K562 (cell line): ENCODE measurements around the gene WDR18. TPM values are rescaled to one million over a fixed set of nuclear protein-coding genes. Genes with fewer than 3 reads are reported as not detected.

Experiments
- ATF7 ChIP-seq: fragments of 450-650 bp; IDR thresholded peaks from 2 replicates; pipeline ENCODE4 v1.7.1; 2014; ENCODE audit warnings: mild to moderate bottlenecking, moderate library complexity
- GMEB1 ChIP-seq: fragments of 250-450 bp; sonication (Bioruptor Pico); IDR thresholded peaks from 2 replicates; pipeline ENCODE4 v1.4.0; 2020; ENCODE audit warnings: mild to moderate bottlenecking
- MBD2 ChIP-seq: sonication (generic); IDR thresholded peaks from 2 replicates; pipeline ENCODE4 v1.6.1; 2016; ENCODE audit warnings: low read depth, borderline replicate concordance
- MYC ChIP-seq, 2 experiments: fragments of 250-450 bp in 1 of 2; sonication (Bioruptor Pico) in 1 of 2; IDR thresholded peaks; 2 replicates each; pipeline versions ENCODE4 v1.5.1 to v1.6.1; 2012 to 2021; ENCODE audit warnings: low read depth in 2 of 2, borderline replicate concordance in 1 of 2, improper control_type of control experiment in 1 of 2, low read length in 1 of 2, mild to moderate bottlenecking in 1 of 2, moderate library complexity in 1 of 2
- PHF8 ChIP-seq: fragments of 200-600 bp; sonication (generic); IDR thresholded peaks from 2 replicates; pipeline ENCODE4 v1.6.1; 2012; ENCODE audit warnings: mixed run types, mild to moderate bottlenecking, inconsistent platforms, low read length, moderate library complexity, borderline replicate concordance
- RB1 ChIP-seq: fragments of 450-650 bp; IDR thresholded peaks from 2 replicates; pipeline ENCODE4 v1.6.1; 2017; ENCODE audit warnings: low read depth, mild to moderate bottlenecking
- SIRT6 ChIP-seq: IDR thresholded peaks from one replicate; pipeline ENCODE4 v1.6.1; 2012; ENCODE audit warnings: low read depth, mild to moderate bottlenecking, control low read depth, inconsistent platforms, low read length, moderate library complexity
- ZFX ChIP-seq: sonication (generic); formaldehyde crosslinking; IDR thresholded peaks from 2 replicates; pipeline ENCODE4 v1.8.0; 2022; ENCODE audit warnings: mild to moderate bottlenecking, missing genetic modification reagents, moderate library complexity
- ZNF561 ChIP-seq: fragments of 450-650 bp; formaldehyde crosslinking; conservative IDR thresholded peaks from 2 replicates; pipeline ENCODE4 v1.4.0; 2020; ENCODE audit warnings: mild to moderate bottlenecking, moderate library complexity
- ZNF707 ChIP-seq: fragments of 250-450 bp; sonication (Bioruptor Pico); conservative IDR thresholded peaks from 2 replicates; pipeline ENCODE4 v1.8.0; 2022; ENCODE audit warnings: inconsistent platforms, mild to moderate bottlenecking, moderate library complexity
- polyA plus RNA-seq, 8 experiments: library from polyadenylated mRNA; depleted of rRNA in 4 of 8; stranded (reverse) in 5 of 8; unstranded in 3 of 8; fragments of >200 nt; fragmentation: Nextera tagmentation in 2 of 8; fragmentation: Illumina TruSeq in 1 of 8; extraction: Ambion mirVana in 2 of 8; extraction: Trizol in 1 of 8; gene quantifications; 2 replicates each; pipeline versions ENCODE4 v1.2.1 to v1.2.3, GENCODE V29; 2011 to 2014; ENCODE audit warnings: inconsistent platforms in 1 of 8, missing spikeins in 1 of 8
- total RNA-seq, 7 experiments: library from RNA; depleted of rRNA in 6 of 7; stranded (reverse); fragments of >200 nt in 6 of 7; fragmentation: Illumina TruSeq in 2 of 7; extraction: Trizol in 2 of 7; gene quantifications; 2 replicates each; pipeline versions ENCODE4 v1.2.1 to v1.2.3, GENCODE V29; 2011 to 2021; ENCODE audit warnings: low replicate concordance in 1 of 7
- TF ChIP-seq, protein P1 (sequence below), 3 experiments: IDR thresholded peaks in 2 of 3; conservative IDR thresholded peaks in 1 of 3; 2 replicates each; pipeline ENCODE4 v1.5.1; 2011 to 2012; ENCODE audit warnings: low read length in 3 of 3, mild to moderate bottlenecking in 3 of 3, control low read depth in 2 of 3, improper control_type of control experiment in 1 of 3, inconsistent platforms in 1 of 3, low read depth in 1 of 3, mixed read lengths in 1 of 3, moderate library complexity in 1 of 3; ENCODE audit not compliant: insufficient read depth in 2 of 3
- TF ChIP-seq, protein P2 (sequence below), 2 experiments: IDR thresholded peaks; 2 replicates each; pipeline ENCODE4 v1.6.1; 2011; ENCODE audit warnings: borderline replicate concordance in 1 of 2, control low read depth in 1 of 2, low read depth in 1 of 2, low read length in 1 of 2, mild to moderate bottlenecking in 1 of 2, mixed read lengths in 1 of 2, moderate library complexity in 1 of 2; ENCODE audit not compliant: insufficient read depth in 1 of 2, insufficient read length in 1 of 2, poor library complexity in 1 of 2, severe bottlenecking in 1 of 2; ENCODE audit errors: extremely low read depth in 1 of 2
- TF ChIP-seq, protein P3 (sequence below): fragments of 450-650 bp; formaldehyde crosslinking; IDR thresholded peaks from 2 replicates; pipeline ENCODE4 v1.4.0; 2020; ENCODE audit warnings: mild to moderate bottlenecking, moderate library complexity
- TF ChIP-seq, protein P4 (sequence below): IDR thresholded peaks from 2 replicates; pipeline ENCODE4 v1.6.1; 2014; ENCODE audit warnings: antibody characterized with exemption

WDR18 gene
- total and polyA plus RNA-seq, 9 of the 15 experiments (the other 6 are each of a cell fraction or from before 2014, with no cell fraction given), result 0.65 to 181 (median 30.1) TPM

DNA sequence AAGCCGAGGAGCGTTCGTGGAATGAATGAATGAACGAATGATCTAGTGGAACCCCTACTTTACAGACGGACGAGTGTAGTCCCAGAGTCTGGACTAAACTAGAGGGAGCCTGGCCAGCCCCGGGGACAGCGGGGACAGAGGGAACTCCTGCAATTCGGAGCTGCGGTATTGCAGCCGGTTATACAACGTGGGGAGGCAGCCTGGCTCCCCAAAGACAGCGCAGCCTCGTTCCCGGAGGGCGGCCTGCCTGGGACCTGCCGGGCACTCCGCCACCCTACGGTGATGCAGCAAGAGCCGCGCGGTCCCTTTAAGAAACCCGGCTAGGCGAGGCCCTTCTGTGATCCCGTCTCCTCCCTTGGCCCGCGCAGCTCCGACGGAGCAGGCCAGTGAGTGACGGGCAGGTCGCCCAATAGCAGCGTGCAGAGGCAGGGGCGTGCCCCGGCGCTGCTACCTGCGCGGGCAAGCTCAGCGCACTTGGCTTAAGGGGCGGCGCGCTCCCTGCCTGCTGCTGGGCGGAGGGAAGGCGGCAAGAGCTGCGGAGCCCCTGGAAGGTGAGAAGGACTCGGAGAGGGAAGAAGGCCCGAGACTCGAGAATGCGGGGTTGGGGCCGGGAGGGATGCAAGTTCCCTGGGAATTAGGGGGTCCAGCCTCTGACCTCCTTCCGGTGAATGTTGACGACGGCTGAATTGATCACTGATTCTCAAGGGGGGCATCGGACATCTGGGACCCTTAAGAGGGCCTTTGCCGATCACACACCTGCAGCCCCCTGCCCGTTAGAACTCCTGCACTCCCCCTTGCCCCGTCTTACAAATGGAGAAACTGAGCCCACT is 55.7 kb downstream of the WDR18 start, which contains the start of gene ABCA7 (continued):
- TF ChIP-seq PHF8, result peak; percentile 51; the same call in 1 of the 2 replicates
- peak; percentile 92; the same call in 1 of the 2 replicates for TF ChIP-seq RB1
- TF ChIP-seq, protein P1, sequence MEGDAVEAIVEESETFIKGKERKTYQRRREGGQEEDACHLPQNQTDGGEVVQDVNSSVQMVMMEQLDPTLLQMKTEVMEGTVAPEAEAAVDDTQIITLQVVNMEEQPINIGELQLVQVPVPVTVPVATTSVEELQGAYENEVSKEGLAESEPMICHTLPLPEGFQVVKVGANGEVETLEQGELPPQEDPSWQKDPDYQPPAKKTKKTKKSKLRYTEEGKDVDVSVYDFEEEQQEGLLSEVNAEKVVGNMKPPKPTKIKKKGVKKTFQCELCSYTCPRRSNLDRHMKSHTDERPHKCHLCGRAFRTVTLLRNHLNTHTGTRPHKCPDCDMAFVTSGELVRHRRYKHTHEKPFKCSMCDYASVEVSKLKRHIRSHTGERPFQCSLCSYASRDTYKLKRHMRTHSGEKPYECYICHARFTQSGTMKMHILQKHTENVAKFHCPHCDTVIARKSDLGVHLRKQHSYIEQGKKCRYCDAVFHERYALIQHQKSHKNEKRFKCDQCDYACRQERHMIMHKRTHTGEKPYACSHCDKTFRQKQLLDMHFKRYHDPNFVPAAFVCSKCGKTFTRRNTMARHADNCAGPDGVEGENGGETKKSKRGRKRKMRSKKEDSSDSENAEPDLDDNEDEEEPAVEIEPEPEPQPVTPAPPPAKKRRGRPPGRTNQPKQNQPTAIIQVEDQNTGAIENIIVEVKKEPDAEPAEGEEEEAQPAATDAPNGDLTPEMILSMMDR (IDR thresholded peaks at IDR 0.05 in 2 of 3, conservative IDR thresholded peaks at IDR 0.05 in 1 of 3; ENCODE audit: insufficient read depth in 2 of 3, low read depth in 1 of 3, low read length in 3 of 3), result peak in 1 of 3 experiments; percentile 5; a peak in 1 of 6 replicates
- peak; percentile 91 for TF ChIP-seq MBD2
- TF ChIP-seq ZFX (CRISPR knock-in tag), result peak; percentile 67
- TF ChIP-seq ZNF707 (CRISPR knock-in tag), result no peak
- TF ChIP-seq SIRT6, result peak; percentile 30
- no peak; the same call in 1 of the 2 replicates for TF ChIP-seq MYC (IDR thresholded peaks at IDR 0.05; ENCODE audit: low read depth, low read length)
- TF ChIP-seq MYC (CRISPR knock-in tag; IDR thresholded peaks at IDR 0.05; ENCODE audit: borderline replicate concordance, low read depth), result peak; percentile 14; the same call in 1 of the 2 replicates
- TF ChIP-seq GMEB1 (CRISPR knock-in tag), result peak; percentile 65
- TF ChIP-seq, protein P2, sequence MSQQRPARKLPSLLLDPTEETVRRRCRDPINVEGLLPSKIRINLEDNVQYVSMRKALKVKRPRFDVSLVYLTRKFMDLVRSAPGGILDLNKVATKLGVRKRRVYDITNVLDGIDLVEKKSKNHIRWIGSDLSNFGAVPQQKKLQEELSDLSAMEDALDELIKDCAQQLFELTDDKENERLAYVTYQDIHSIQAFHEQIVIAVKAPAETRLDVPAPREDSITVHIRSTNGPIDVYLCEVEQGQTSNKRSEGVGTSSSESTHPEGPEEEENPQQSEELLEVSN (IDR thresholded peaks at IDR 0.05; ENCODE audit: borderline replicate concordance in 1 of 2, extremely low read depth in 1 of 2, insufficient read depth in 1 of 2, insufficient read length in 1 of 2, low read depth in 1 of 2, low read length in 1 of 2, poor library complexity in 1 of 2, severe bottlenecking in 1 of 2), result peak; percentile 74 to 89
- TF ChIP-seq ZNF561 (CRISPR knock-in tag), result 0 out of 2 replicates have a peak, but pooled peaks have one; percentile 28
- TF ChIP-seq, protein P3, sequence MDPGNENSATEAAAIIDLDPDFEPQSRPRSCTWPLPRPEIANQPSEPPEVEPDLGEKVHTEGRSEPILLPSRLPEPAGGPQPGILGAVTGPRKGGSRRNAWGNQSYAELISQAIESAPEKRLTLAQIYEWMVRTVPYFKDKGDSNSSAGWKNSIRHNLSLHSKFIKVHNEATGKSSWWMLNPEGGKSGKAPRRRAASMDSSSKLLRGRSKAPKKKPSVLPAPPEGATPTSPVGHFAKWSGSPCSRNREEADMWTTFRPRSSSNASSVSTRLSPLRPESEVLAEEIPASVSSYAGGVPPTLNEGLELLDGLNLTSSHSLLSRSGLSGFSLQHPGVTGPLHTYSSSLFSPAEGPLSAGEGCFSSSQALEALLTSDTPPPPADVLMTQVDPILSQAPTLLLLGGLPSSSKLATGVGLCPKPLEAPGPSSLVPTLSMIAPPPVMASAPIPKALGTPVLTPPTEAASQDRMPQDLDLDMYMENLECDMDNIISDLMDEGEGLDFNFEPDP (CRISPR knock-in tag), result no peak
- TF ChIP-seq, protein P4, sequence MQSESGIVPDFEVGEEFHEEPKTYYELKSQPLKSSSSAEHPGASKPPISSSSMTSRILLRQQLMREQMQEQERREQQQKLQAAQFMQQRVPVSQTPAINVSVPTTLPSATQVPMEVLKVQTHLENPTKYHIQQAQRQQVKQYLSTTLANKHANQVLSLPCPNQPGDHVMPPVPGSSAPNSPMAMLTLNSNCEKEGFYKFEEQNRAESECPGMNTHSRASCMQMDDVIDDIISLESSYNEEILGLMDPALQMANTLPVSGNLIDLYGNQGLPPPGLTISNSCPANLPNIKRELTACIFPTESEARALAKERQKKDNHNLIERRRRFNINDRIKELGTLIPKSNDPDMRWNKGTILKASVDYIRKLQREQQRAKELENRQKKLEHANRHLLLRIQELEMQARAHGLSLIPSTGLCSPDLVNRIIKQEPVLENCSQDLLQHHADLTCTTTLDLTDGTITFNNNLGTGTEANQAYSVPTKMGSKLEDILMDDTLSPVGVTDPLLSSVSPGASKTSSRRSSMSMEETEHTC, result no peak
- peak; percentile 83 for TF ChIP-seq ATF7
